SH-SY5Y (cell line): ENCODE results near the gene C10orf90.

Experiments used
- GATA2 ChIP-seq: IDR thresholded peaks from 2 replicates; pipeline ENCODE4 v1.6.1; 2011; ENCODE audit warnings: mild to moderate bottlenecking, low read depth, low read length
- GATA3 ChIP-seq: IDR thresholded peaks from 2 replicates; pipeline ENCODE4 v1.6.1; 2011; ENCODE audit warnings: low read depth, mild to moderate bottlenecking, low read length, moderate library complexity

DNA sequence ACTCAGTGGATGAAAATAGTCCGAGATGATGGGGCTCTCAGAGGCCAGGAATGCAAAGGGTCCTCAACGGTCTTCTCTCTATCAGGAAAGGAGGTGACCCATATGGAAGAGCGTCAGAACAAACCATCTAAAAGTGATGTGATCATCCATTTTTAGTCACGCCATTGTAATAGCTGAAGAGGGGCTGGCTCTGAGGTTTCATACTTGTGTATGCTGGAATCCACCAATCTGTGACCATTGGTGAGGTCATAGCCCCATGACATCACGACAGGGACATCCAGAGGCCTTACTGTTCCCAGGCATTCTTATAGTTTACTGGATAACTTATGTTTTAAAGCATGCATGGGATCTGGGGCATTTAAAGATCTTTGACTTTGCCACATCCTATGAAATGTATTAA, 83.6 kb downstream of the C10orf90 start:
- TF ChIP-seq GATA2 (no peak), GATA3 (no peak)
